Liver (tissue), 9 donors: Measurements from ENCODE around the gene INA. TPM values are rescaled to one million over a fixed set of nuclear protein-coding genes. Genes with fewer than 3 reads are reported as not detected.

ENCODE experiments used
- DNase-seq: peaks from one replicate; pipeline ENCODE4 v3.0.0-alpha.2; 2017; ENCODE audit warnings: low spot score
- H3K27ac ChIP-seq, 2 donors: one replicate each; pipeline ENCODE4 v1.7.0; 2013; ENCODE audit warnings: inconsistent platforms in 2 of 2, low read length in 2 of 2, control low read depth in 1 of 2, low read depth in 1 of 2, mild to moderate bottlenecking in 1 of 2
- H3K27me3 ChIP-seq, 4 donors: one replicate each; pipeline versions ENCODE4 v1.6.1 to v1.7.0; 2013; ENCODE audit warnings: low read length in 3 of 4, inconsistent platforms in 1 of 4, mild to moderate bottlenecking in 1 of 4, moderate library complexity in 1 of 4; ENCODE audit not compliant: control insufficient read depth in 4 of 4, insufficient read depth in 4 of 4
- H3K36me3 ChIP-seq, 4 donors: one replicate each; pipeline versions ENCODE4 v1.6.1 to v1.7.0; 2013; ENCODE audit warnings: low read length in 3 of 4, mild to moderate bottlenecking in 3 of 4, low read depth in 1 of 4, moderate library complexity in 1 of 4; ENCODE audit not compliant: control insufficient read depth in 4 of 4, insufficient read depth in 3 of 4
- H3K4me1 ChIP-seq, 4 donors: one replicate each; pipeline versions ENCODE4 v1.6.1 to v1.7.0; 2013; ENCODE audit warnings: low read length in 3 of 4, mild to moderate bottlenecking in 3 of 4, moderate library complexity in 1 of 4; ENCODE audit not compliant: control insufficient read depth in 4 of 4, insufficient read depth in 4 of 4
- H3K4me3 ChIP-seq, 3 donors: one replicate each; pipeline versions ENCODE4 v1.6.1 to v1.7.0; 2013; ENCODE audit warnings: low read length in 3 of 3, control low read depth in 1 of 3, low read depth in 1 of 3, mild to moderate bottlenecking in 1 of 3
- H3K9ac ChIP-seq, 2 donors: one replicate each; pipeline ENCODE4 v1.7.0; 2013; ENCODE audit warnings: low read length in 2 of 2, mild to moderate bottlenecking in 2 of 2, moderate library complexity in 2 of 2, control low read depth in 1 of 2, low read depth in 1 of 2
- H3K9me3 ChIP-seq, 4 donors: one replicate each; pipeline versions ENCODE4 v1.6.1 to v1.7.0; 2013; ENCODE audit warnings: low read length in 3 of 4; ENCODE audit not compliant: control insufficient read depth in 4 of 4
- EGR1 ChIP-seq, 2 donors: IDR thresholded peaks; 2 replicates each; pipeline ENCODE4 v1.6.1; 2016 to 2018; ENCODE audit warnings: antibody characterized with exemption in 2 of 2, low read depth in 2 of 2
- FOXA1 ChIP-seq: IDR thresholded peaks from 2 replicates; pipeline ENCODE4 v1.6.1; 2016; ENCODE audit warnings: antibody characterized with exemption
- FOXA2 ChIP-seq: IDR thresholded peaks from 2 replicates; pipeline ENCODE4 v1.6.1; 2016; ENCODE audit warnings: antibody characterized with exemption
- GABPA ChIP-seq, 2 donors: IDR thresholded peaks in 1 of 2; conservative IDR thresholded peaks in 1 of 2; 2 replicates each; pipeline ENCODE4 v1.6.1; 2016; ENCODE audit warnings: antibody characterized with exemption in 2 of 2, mild to moderate bottlenecking in 1 of 2, moderate library complexity in 1 of 2
- HNF4A ChIP-seq, 2 donors: conservative IDR thresholded peaks; 2 replicates each; pipeline ENCODE4 v1.6.1; 2016; ENCODE audit warnings: antibody characterized with exemption in 2 of 2, mild to moderate bottlenecking in 2 of 2
- HNF4G ChIP-seq: IDR thresholded peaks from 2 replicates; pipeline ENCODE4 v1.6.1; 2016; ENCODE audit warnings: antibody characterized with exemption
- JUND ChIP-seq, 2 donors: IDR thresholded peaks; 2 replicates each; pipeline ENCODE4 v1.6.1; 2016; ENCODE audit warnings: antibody characterized with exemption in 2 of 2
- NR2F2 ChIP-seq: IDR thresholded peaks from 2 replicates; pipeline ENCODE4 v1.6.1; 2016; ENCODE audit warnings: antibody characterized with exemption
- RAD21 ChIP-seq, 2 donors: IDR thresholded peaks; 2 replicates each; pipeline ENCODE4 v1.6.1; 2016; ENCODE audit warnings: antibody characterized with exemption in 2 of 2, mild to moderate bottlenecking in 2 of 2
- SP1 ChIP-seq: IDR thresholded peaks from 2 replicates; pipeline ENCODE4 v1.6.1; 2018; ENCODE audit warnings: antibody characterized with exemption, mild to moderate bottlenecking
- TAF1 ChIP-seq: conservative IDR thresholded peaks from 2 replicates; pipeline ENCODE4 v1.6.1; 2016; ENCODE audit warnings: antibody characterized with exemption, mild to moderate bottlenecking
- YY1 ChIP-seq: IDR thresholded peaks from 2 replicates; pipeline ENCODE4 v1.6.1; 2016; ENCODE audit warnings: antibody characterized with exemption, mild to moderate bottlenecking
- WGBS: extraction: QIAGEN DNeasy Blood & Tissue Kit; methylation state at CpG from one replicate; pipeline ENCODE4 v1.1.7; 2013; 5-methylcytosine and 5-hydroxymethylcytosine counted together
- polyA plus RNA-seq, 2 donors: library from polyadenylated mRNA; stranded (reverse) in 1 of 2; unstranded in 1 of 2; fragments of 200-250 nt in 1 of 2; fragments of >200 nt in 1 of 2; fragmentation: Nextera tagmentation in 1 of 2; extraction: Ambion mirVana in 1 of 2; gene quantifications; one replicate each; pipeline versions ENCODE4 v1.2.1 to v1.2.3, GENCODE V29; 2013 to 2015
- total RNA-seq, 2 donors: library from RNA; depleted of rRNA; stranded (reverse); fragments of >200 nt; gene quantifications; one replicate each; pipeline ENCODE4 v1.2.3, GENCODE V29; 2014
- TF ChIP-seq, protein P1 (sequence below): fragments of 150-350 bp; IDR thresholded peaks from 2 replicates; pipeline ENCODE4 v1.5.1; 2017; ENCODE audit warnings: improper control_type of control experiment, low read depth, low read length; ENCODE audit not compliant: missing input control
- TF ChIP-seq, protein P2 (sequence below): IDR thresholded peaks from 2 replicates; pipeline ENCODE4 v1.6.1; 2016; ENCODE audit warnings: antibody characterized with exemption, mild to moderate bottlenecking
- TF ChIP-seq, protein P3 (sequence below): IDR thresholded peaks from 2 replicates; pipeline ENCODE4 v1.6.1; 2016; ENCODE audit warnings: antibody characterized with exemption
- TF ChIP-seq, protein P4 (sequence below): IDR thresholded peaks from 2 replicates; pipeline ENCODE4 v1.6.1; 2016; ENCODE audit warnings: antibody characterized with exemption
- TF ChIP-seq, protein P5 (sequence below): IDR thresholded peaks from 2 replicates; pipeline ENCODE4 v1.6.1; 2016; ENCODE audit warnings: antibody characterized with exemption
- donor health status: healthy.
- donor health status: healthy.
- donor health status: healthy.
- donor health status: healthy.
- donor health status: healthy.

Gene INA
- total and polyA plus RNA-seq, 4 donors = not detected

DNA sequence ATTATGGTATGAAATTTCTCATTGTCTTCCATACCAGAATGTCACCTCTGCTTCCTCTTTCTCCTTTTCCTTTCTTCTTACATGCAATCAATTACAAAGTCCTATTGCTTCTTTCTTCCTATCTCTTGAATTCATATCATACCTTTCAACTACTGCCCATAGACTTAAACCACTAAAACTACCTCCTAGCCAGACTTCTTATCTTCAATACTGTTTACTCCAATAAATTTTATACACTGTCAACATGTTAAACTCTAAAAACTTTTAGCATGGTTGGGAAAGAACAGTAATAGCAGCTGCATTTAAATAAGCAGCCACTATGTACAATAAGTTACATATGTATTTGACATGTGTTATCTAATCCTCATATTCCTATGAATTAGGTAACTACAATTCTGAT, 39.1 kb downstream of the INA start:
- TF ChIP-seq, protein P1, sequence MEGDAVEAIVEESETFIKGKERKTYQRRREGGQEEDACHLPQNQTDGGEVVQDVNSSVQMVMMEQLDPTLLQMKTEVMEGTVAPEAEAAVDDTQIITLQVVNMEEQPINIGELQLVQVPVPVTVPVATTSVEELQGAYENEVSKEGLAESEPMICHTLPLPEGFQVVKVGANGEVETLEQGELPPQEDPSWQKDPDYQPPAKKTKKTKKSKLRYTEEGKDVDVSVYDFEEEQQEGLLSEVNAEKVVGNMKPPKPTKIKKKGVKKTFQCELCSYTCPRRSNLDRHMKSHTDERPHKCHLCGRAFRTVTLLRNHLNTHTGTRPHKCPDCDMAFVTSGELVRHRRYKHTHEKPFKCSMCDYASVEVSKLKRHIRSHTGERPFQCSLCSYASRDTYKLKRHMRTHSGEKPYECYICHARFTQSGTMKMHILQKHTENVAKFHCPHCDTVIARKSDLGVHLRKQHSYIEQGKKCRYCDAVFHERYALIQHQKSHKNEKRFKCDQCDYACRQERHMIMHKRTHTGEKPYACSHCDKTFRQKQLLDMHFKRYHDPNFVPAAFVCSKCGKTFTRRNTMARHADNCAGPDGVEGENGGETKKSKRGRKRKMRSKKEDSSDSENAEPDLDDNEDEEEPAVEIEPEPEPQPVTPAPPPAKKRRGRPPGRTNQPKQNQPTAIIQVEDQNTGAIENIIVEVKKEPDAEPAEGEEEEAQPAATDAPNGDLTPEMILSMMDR = no peak
- TF ChIP-seq RAD21 (IDR thresholded peaks at IDR 0.05) (no peak), NR2F2 (no peak), JUND (IDR thresholded peaks at IDR 0.05) (no peak), HNF4G (no peak)
- TF ChIP-seq, protein P2, sequence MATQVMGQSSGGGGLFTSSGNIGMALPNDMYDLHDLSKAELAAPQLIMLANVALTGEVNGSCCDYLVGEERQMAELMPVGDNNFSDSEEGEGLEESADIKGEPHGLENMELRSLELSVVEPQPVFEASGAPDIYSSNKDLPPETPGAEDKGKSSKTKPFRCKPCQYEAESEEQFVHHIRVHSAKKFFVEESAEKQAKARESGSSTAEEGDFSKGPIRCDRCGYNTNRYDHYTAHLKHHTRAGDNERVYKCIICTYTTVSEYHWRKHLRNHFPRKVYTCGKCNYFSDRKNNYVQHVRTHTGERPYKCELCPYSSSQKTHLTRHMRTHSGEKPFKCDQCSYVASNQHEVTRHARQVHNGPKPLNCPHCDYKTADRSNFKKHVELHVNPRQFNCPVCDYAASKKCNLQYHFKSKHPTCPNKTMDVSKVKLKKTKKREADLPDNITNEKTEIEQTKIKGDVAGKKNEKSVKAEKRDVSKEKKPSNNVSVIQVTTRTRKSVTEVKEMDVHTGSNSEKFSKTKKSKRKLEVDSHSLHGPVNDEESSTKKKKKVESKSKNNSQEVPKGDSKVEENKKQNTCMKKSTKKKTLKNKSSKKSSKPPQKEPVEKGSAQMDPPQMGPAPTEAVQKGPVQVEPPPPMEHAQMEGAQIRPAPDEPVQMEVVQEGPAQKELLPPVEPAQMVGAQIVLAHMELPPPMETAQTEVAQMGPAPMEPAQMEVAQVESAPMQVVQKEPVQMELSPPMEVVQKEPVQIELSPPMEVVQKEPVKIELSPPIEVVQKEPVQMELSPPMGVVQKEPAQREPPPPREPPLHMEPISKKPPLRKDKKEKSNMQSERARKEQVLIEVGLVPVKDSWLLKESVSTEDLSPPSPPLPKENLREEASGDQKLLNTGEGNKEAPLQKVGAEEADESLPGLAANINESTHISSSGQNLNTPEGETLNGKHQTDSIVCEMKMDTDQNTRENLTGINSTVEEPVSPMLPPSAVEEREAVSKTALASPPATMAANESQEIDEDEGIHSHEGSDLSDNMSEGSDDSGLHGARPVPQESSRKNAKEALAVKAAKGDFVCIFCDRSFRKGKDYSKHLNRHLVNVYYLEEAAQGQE = no peak
- no peaks in the 10 kb centered on the region for H3K4me1 ChIP-seq
- no peak overlapping the region for H3K4me3 ChIP-seq
- H3K36me3 ChIP-seq = peaks cover 6 to 23% (median 10%) of the 10 kb centered on the region in 4 donors
- H3K9me3 ChIP-seq = no peaks in the 10 kb centered on the region
- H3K27ac ChIP-seq = no peak overlapping the region
- no peak for DNase-seq
- H3K27me3 ChIP-seq = no peaks in the 10 kb centered on the region
- no peak overlapping the region for H3K9ac ChIP-seq

DNA sequence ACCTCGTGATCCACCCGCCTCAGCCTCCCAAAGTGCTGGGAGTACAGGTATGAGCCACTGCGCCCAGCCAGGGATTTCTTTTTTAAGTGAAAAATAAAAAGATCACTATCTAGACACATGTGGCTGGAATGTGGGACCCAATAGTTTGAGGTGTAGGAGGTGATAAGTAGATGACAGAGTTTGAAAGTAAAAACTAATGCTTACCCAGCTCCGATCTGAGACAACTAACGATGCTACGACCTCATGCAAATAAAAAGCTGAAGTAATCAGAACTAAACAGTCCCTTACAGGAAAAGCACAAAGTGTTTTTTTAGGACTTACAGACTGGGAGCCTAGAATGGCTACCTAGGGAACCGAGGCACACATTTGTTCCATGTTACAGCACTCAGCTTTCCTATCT, 51.0 kb downstream of the INA start:
- Histone ChIP-seq H3K27ac (no peak overlapping the region), H3K27me3 (no peaks in the 10 kb centered on the region), H3K4me1 (no peaks in the 10 kb centered on the region), H3K36me3 (peaks cover 6 to 13% (median 10%) of the 10 kb centered on the region in 4 donors), H3K9me3 (no peaks in the 10 kb centered on the region), H3K9ac (no peak overlapping the region), H3K4me3 (no peak overlapping the region)
- no peak for DNase-seq
- 96% methylated on average over 7 of the region's 7 CpGs for WGBS
- TF ChIP-seq HNF4G = no peak
- no peak for TF ChIP-seq JUND (IDR thresholded peaks at IDR 0.05)
- no peak for TF ChIP-seq YY1
- no peak for TF ChIP-seq SP1
- TF ChIP-seq, protein P3, sequence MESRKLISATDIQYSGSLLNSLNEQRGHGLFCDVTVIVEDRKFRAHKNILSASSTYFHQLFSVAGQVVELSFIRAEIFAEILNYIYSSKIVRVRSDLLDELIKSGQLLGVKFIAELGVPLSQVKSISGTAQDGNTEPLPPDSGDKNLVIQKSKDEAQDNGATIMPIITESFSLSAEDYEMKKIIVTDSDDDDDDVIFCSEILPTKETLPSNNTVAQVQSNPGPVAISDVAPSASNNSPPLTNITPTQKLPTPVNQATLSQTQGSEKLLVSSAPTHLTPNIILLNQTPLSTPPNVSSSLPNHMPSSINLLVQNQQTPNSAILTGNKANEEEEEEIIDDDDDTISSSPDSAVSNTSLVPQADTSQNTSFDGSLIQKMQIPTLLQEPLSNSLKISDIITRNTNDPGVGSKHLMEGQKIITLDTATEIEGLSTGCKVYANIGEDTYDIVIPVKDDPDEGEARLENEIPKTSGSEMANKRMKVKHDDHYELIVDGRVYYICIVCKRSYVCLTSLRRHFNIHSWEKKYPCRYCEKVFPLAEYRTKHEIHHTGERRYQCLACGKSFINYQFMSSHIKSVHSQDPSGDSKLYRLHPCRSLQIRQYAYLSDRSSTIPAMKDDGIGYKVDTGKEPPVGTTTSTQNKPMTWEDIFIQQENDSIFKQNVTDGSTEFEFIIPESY = no peak
- TF ChIP-seq RAD21 (IDR thresholded peaks at IDR 0.05) = no peak
- no peak for TF ChIP-seq HNF4A (conservative IDR thresholded peaks at IDR 0.05)
- TF ChIP-seq TAF1 = no peak
- TF ChIP-seq EGR1 (IDR thresholded peaks at IDR 0.05; ENCODE audit: low read depth in 2 of 2) = no peak
- TF ChIP-seq, protein P1 = no peak
- TF ChIP-seq GABPA (IDR thresholded peaks at IDR 0.05 in 1 of 2, conservative IDR thresholded peaks at IDR 0.05 in 1 of 2) = no peak
- TF ChIP-seq FOXA2 = no peak
- TF ChIP-seq, protein P4, sequence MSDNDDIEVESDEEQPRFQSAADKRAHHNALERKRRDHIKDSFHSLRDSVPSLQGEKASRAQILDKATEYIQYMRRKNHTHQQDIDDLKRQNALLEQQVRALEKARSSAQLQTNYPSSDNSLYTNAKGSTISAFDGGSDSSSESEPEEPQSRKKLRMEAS = no peak
- no peak for TF ChIP-seq NR2F2
- no peak for TF ChIP-seq FOXA1
- TF ChIP-seq, protein P5, sequence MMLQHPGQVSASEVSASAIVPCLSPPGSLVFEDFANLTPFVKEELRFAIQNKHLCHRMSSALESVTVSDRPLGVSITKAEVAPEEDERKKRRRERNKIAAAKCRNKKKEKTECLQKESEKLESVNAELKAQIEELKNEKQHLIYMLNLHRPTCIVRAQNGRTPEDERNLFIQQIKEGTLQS = no peak
- TF ChIP-seq, protein P2 = no peak
